Measurements from ENCODE around the gene EFNA3. TPM values are rescaled to one million over a fixed set of nuclear protein-coding genes. Genes with fewer than 3 reads are reported as not detected.

EFNA3 gene
- total and polyA plus RNA-seq, 9 of the 15 experiments (the other 6 are each of a cell fraction or from before 2014, with no cell fraction given), result 0.59 to 7.9 (median 4.7) TPM

- TF ChIP-seq CCNT2 (IDR thresholded peaks at IDR 0.05; ENCODE audit: borderline replicate concordance, extremely low read depth, insufficient read length, low read depth, low read length) (no peak), ZNF133 (CRISPR knock-in tag; IDR thresholded peaks at IDR 0.05) (no peak), GABPB2 (CRISPR knock-in tag; conservative IDR thresholded peaks at IDR 0.05) (no peak), IFI16 (CRISPR knock-in tag; IDR thresholded peaks at IDR 0.05) (no peak), NFYB (IDR thresholded peaks at IDR 0.05; ENCODE audit: extremely low read depth, insufficient read length) (no peak), NR2C2 (CRISPR knock-in tag; IDR thresholded peaks at IDR 0.05) (no peak), NR2C2 (tag; IDR thresholded peaks at IDR 0.05) (peak; percentile 95), ZNF165 (CRISPR knock-in tag; IDR thresholded peaks at IDR 0.05; ENCODE audit: borderline replicate concordance) (no peak), YY1 (IDR thresholded peaks at IDR 0.05; ENCODE audit: borderline replicate concordance in 1 of 3, control insufficient read depth in 1 of 3, extremely low read depth in 1 of 3, insufficient read depth in 3 of 3, insufficient read length in 1 of 3, insufficient replicate concordance in 2 of 3, low read depth in 1 of 3, low read length in 2 of 3) (no peak), POLR2A (conservative IDR thresholded peaks at IDR 0.05) (no peak), RHOXF2B (CRISPR knock-in tag; conservative IDR thresholded peaks at IDR 0.05) (no peak), SFPQ (IDR thresholded peaks at IDR 0.05; ENCODE audit: low read depth, low read length) (no peak), MYC (IDR thresholded peaks at IDR 0.05; ENCODE audit: low read depth, low read length) (peak; percentile 69), MYC (CRISPR knock-in tag; IDR thresholded peaks at IDR 0.05; ENCODE audit: borderline replicate concordance, low read depth) (no peak), RNF2 (IDR thresholded peaks at IDR 0.05) (0 out of 2 replicates have a peak, but pooled peaks have one; percentile 13), SETDB1 (IDR thresholded peaks at IDR 0.05; ENCODE audit: low read length) (no peak), TRIM28 (IDR thresholded peaks at IDR 0.05) (no peak; the same call in 1 of the 2 replicates), CREBBP (IDR thresholded peaks at IDR 0.05; ENCODE audit: low read depth, low read length) (no peak), ZNF274 (IDR thresholded peaks at IDR 0.05; ENCODE audit: borderline replicate concordance, low read depth, low read length) (no peak), BRF1 (IDR thresholded peaks at IDR 0.05; ENCODE audit: borderline replicate concordance, extremely low read depth, insufficient read length) (no peak), ESRRA (IDR thresholded peaks at IDR 0.05; ENCODE audit: borderline replicate concordance, low read depth) (no peak; the same call in 1 of the 2 replicates), FOXO4 (CRISPR knock-in tag; IDR thresholded peaks at IDR 0.05) (no peak), TFAM (CRISPR knock-in tag; conservative IDR thresholded peaks at IDR 0.05) (no peak)
- TF ChIP-seq, protein P1, sequence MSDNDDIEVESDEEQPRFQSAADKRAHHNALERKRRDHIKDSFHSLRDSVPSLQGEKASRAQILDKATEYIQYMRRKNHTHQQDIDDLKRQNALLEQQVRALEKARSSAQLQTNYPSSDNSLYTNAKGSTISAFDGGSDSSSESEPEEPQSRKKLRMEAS (CRISPR knock-in tag; IDR thresholded peaks at IDR 0.05), result peak; percentile 74
- TF ChIP-seq, protein P2, sequence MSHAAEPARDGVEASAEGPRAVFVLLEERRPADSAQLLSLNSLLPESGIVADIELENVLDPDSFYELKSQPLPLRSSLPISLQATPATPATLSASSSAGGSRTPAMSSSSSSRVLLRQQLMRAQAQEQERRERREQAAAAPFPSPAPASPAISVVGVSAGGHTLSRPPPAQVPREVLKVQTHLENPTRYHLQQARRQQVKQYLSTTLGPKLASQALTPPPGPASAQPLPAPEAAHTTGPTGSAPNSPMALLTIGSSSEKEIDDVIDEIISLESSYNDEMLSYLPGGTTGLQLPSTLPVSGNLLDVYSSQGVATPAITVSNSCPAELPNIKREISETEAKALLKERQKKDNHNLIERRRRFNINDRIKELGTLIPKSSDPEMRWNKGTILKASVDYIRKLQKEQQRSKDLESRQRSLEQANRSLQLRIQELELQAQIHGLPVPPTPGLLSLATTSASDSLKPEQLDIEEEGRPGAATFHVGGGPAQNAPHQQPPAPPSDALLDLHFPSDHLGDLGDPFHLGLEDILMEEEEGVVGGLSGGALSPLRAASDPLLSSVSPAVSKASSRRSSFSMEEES (CRISPR knock-in tag; IDR thresholded peaks at IDR 0.05), result no peak
Measured at GRCh38 chr1:155134880-155135414, 56.3 kb downstream of the EFNA3 start (continued).
